HepG2 (cell line): Measurements from ENCODE around the gene PSMG1. TPM values are rescaled to one million over a fixed set of nuclear protein-coding genes. Genes with fewer than 3 reads are reported as not detected.
A peak's percentile ranks its signal among the peaks of the same experiment; 100 is the strongest.

Source experiments
- ATM ChIP-seq: fragments of 450-650 bp; IDR thresholded peaks from 2 replicates; pipeline ENCODE4 v1.7.1; 2017; ENCODE audit warnings: mild to moderate bottlenecking, borderline replicate concordance
- CBX5 ChIP-seq: sonication (generic); formaldehyde crosslinking; IDR thresholded peaks from 2 replicates; pipeline ENCODE4 v1.4.0; 2020; ENCODE audit warnings: missing genetic modification reagents, borderline replicate concordance
- JARID2 ChIP-seq: sonication (generic); formaldehyde crosslinking; IDR thresholded peaks from 2 replicates; pipeline ENCODE4 v1.8.1; 2023; ENCODE audit warnings: missing genetic modification reagents, inconsistent platforms; ENCODE audit not compliant: insufficient replicate concordance
- NR1H2 ChIP-seq: sonication (generic); formaldehyde crosslinking; IDR thresholded peaks from 2 replicates; pipeline ENCODE4 v1.8.1; 2022; ENCODE audit warnings: low read depth, missing genetic modification reagents, borderline replicate concordance
- NR2F2 ChIP-seq: IDR thresholded peaks from 2 replicates; pipeline ENCODE4 v1.6.1; 2012; ENCODE audit warnings: low read depth, inconsistent platforms, borderline replicate concordance
- REXO4 ChIP-seq: sonication (generic); formaldehyde crosslinking; IDR thresholded peaks from 2 replicates; pipeline ENCODE4 v1.8.0; 2022; ENCODE audit warnings: missing genetic modification reagents, mild to moderate bottlenecking, borderline replicate concordance
- STAT5B ChIP-seq: sonication (generic); formaldehyde crosslinking; IDR thresholded peaks from 2 replicates; pipeline ENCODE4 v1.4.0; 2020; ENCODE audit warnings: missing genetic modification reagents
- TP53 ChIP-seq: sonication (generic); formaldehyde crosslinking; conservative IDR thresholded peaks from 2 replicates; pipeline ENCODE4 v1.4.0; 2020; ENCODE audit warnings: missing genetic modification reagents
- ZFP62 ChIP-seq: sonication (generic); formaldehyde crosslinking; IDR thresholded peaks from 2 replicates; pipeline ENCODE4 v1.4.0; 2020; ENCODE audit warnings: missing genetic modification reagents
- ZKSCAN1 ChIP-seq: fragments of 150-350 bp; IDR thresholded peaks from 2 replicates; pipeline ENCODE4 v1.6.1; 2014; ENCODE audit warnings: low read length
- ZNF253 ChIP-seq: sonication (generic); formaldehyde crosslinking; IDR thresholded peaks from 2 replicates; pipeline ENCODE4 v1.8.0; 2022; ENCODE audit warnings: mild to moderate bottlenecking, missing genetic modification reagents, borderline replicate concordance
- ZNF256 ChIP-seq: sonication (generic); formaldehyde crosslinking; conservative IDR thresholded peaks from 2 replicates; pipeline ENCODE4 v1.4.0; 2020; ENCODE audit warnings: missing genetic modification reagents
- polyA plus RNA-seq, 8 experiments: library from polyadenylated mRNA; depleted of rRNA in 3 of 8; stranded (reverse) in 7 of 8; unstranded in 1 of 8; fragments of >200 nt; fragmentation: Illumina TruSeq in 4 of 8; extraction: Trizol in 4 of 8; gene quantifications; 2 replicates each; pipeline versions ENCODE4 v1.2.1 to v1.2.3, GENCODE V29; 2011 to 2016; ENCODE audit warnings: low read depth in 4 of 8, missing spikeins in 1 of 8, mixed read lengths in 1 of 8; ENCODE audit not compliant: insufficient read depth in 1 of 8
- total RNA-seq, 5 experiments: library from RNA; depleted of rRNA; stranded (reverse); fragments of >200 nt; fragmentation: Illumina TruSeq; extraction: Trizol; gene quantifications; 2 replicates each; pipeline ENCODE4 v1.2.3, GENCODE V29; 2016; ENCODE audit warnings: low read depth in 1 of 5
- TF ChIP-seq, protein P1 (sequence below): sonication (generic); formaldehyde crosslinking; IDR thresholded peaks from 2 replicates; pipeline ENCODE4 v1.5.1; 2020; ENCODE audit warnings: missing genetic modification reagents, mild to moderate bottlenecking, borderline replicate concordance
- TF ChIP-seq, protein P2 (sequence below): sonication (generic); formaldehyde crosslinking; IDR thresholded peaks from 2 replicates; pipeline ENCODE4 v1.5.1; 2020; ENCODE audit warnings: mild to moderate bottlenecking, moderate library complexity, missing genetic modification reagents
- TF ChIP-seq, protein P3 (sequence below): sonication (generic); formaldehyde crosslinking; IDR thresholded peaks from 2 replicates; pipeline ENCODE4 v1.8.0; 2022; ENCODE audit warnings: mild to moderate bottlenecking, missing genetic modification reagents, moderate library complexity
- TF ChIP-seq, protein P4 (sequence below): sonication (generic); formaldehyde crosslinking; IDR thresholded peaks from 2 replicates; pipeline ENCODE4 v1.5.0; 2020; ENCODE audit warnings: missing genetic modification reagents
- TF ChIP-seq, protein P5 (sequence below): IDR thresholded peaks from 2 replicates; pipeline ENCODE4 v1.6.1; 2016; ENCODE audit warnings: low read depth, control low read depth
- TF ChIP-seq, protein P6 (sequence below): sonication (generic); formaldehyde crosslinking; conservative IDR thresholded peaks from 2 replicates; pipeline ENCODE4 v1.5.0; 2020; ENCODE audit warnings: missing genetic modification reagents
- TF ChIP-seq, protein P7 (sequence below): sonication (generic); formaldehyde crosslinking; IDR thresholded peaks from 2 replicates; pipeline ENCODE4 v1.5.0; 2020; ENCODE audit warnings: missing genetic modification reagents

PSMG1 gene
- total and polyA plus RNA-seq, 2 of the 13 experiments (the other 11 are each of a cell fraction or from before 2014, with no cell fraction given): 63.6 to 173 TPM

DNA sequence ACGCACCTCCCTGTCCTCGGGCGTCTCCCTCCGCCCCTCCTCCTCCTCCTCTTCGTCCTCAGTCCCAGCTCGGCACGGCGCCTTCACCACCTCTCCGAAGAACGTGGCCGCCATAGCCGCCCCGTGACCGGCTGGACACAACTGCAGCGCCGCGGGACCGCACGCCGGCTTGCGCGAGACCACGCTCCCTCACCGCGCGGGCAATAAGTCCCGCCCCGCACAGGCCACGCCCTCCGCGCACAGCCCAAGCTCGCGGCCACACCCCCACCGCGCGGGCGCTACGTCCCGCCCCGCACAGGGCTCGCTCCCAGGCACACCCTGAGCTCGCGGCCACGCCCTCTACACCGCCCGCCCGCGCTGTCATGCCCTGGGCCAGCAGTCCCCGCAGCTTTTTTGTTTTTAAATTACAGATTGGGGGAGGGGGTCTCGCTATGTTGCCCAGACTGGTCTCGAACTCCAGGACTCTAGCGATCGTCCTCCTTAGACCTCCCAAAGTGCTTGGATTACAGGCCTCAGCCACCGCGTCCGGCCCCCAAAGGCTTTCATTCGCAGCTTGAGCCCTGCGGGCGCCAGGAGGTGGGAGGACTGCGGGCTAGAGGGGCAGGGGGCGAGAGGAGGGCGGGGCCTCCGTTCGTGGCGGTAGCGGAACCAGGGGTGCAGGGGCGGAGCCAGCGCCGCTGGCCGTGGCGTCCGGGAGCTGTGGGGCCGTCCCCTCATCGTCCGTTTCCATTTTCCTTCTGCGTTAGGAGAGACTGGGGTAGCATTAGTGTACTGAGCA is at the start of gene PSMG1 (continued):
- TF ChIP-seq, protein P1, sequence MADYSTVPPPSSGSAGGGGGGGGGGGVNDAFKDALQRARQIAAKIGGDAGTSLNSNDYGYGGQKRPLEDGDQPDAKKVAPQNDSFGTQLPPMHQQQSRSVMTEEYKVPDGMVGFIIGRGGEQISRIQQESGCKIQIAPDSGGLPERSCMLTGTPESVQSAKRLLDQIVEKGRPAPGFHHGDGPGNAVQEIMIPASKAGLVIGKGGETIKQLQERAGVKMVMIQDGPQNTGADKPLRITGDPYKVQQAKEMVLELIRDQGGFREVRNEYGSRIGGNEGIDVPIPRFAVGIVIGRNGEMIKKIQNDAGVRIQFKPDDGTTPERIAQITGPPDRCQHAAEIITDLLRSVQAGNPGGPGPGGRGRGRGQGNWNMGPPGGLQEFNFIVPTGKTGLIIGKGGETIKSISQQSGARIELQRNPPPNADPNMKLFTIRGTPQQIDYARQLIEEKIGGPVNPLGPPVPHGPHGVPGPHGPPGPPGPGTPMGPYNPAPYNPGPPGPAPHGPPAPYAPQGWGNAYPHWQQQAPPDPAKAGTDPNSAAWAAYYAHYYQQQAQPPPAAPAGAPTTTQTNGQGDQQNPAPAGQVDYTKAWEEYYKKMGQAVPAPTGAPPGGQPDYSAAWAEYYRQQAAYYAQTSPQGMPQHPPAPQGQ (CRISPR knock-in tag): no peak
- TF ChIP-seq REXO4 (CRISPR knock-in tag): no peak
- TF ChIP-seq, protein P2, sequence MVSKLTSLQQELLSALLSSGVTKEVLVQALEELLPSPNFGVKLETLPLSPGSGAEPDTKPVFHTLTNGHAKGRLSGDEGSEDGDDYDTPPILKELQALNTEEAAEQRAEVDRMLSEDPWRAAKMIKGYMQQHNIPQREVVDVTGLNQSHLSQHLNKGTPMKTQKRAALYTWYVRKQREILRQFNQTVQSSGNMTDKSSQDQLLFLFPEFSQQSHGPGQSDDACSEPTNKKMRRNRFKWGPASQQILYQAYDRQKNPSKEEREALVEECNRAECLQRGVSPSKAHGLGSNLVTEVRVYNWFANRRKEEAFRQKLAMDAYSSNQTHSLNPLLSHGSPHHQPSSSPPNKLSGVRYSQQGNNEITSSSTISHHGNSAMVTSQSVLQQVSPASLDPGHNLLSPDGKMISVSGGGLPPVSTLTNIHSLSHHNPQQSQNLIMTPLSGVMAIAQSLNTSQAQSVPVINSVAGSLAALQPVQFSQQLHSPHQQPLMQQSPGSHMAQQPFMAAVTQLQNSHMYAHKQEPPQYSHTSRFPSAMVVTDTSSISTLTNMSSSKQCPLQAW (CRISPR knock-in tag): peak; percentile 58
- TF ChIP-seq NR2F2: no peak
- TF ChIP-seq ZNF253 (CRISPR knock-in tag): no peak
- TF ChIP-seq ZNF256 (CRISPR knock-in tag): 0 out of 2 replicates have a peak, but pooled peaks have one; percentile 17
- TF ChIP-seq, protein P3, sequence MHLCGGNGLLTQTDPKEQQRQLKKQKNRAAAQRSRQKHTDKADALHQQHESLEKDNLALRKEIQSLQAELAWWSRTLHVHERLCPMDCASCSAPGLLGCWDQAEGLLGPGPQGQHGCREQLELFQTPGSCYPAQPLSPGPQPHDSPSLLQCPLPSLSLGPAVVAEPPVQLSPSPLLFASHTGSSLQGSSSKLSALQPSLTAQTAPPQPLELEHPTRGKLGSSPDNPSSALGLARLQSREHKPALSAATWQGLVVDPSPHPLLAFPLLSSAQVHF (CRISPR knock-in tag): 0 out of 2 replicates have a peak, but pooled peaks have one; percentile 48
- TF ChIP-seq, protein P4, sequence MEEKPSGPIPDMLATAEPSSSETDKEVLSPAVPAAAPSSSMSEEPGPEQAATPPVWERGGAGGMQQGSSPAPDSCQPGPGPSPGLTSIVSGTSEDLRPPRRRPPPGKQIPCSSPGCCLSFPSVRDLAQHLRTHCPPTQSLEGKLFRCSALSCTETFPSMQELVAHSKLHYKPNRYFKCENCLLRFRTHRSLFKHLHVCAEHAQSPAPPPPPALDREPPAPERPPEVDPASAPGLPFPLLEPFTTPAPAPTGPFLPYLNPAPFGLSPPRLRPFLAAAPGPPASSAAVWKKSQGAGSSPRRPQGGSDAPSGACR: peak; percentile 50; the same call in 1 of the 2 replicates
- no peak for TF ChIP-seq ATM
- 0 out of 2 replicates have a peak, but pooled peaks have one; percentile 55 for TF ChIP-seq STAT5B (CRISPR knock-in tag)
- TF ChIP-seq JARID2 (CRISPR knock-in tag): no peak
- TF ChIP-seq, protein P5, sequence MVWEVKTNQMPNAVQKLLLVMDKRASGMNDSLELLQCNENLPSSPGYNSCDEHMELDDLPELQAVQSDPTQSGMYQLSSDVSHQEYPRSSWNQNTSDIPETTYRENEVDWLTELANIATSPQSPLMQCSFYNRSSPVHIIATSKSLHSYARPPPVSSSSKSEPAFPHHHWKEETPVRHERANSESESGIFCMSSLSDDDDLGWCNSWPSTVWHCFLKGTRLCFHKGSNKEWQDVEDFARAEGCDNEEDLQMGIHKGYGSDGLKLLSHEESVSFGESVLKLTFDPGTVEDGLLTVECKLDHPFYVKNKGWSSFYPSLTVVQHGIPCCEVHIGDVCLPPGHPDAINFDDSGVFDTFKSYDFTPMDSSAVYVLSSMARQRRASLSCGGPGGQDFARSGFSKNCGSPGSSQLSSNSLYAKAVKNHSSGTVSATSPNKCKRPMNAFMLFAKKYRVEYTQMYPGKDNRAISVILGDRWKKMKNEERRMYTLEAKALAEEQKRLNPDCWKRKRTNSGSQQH (CRISPR knock-in tag): peak; percentile 38; the same call in 1 of the 2 replicates
- 0 out of 2 replicates have a peak, but pooled peaks have one; percentile 20 for TF ChIP-seq CBX5
- no peak for TF ChIP-seq ZFP62 (CRISPR knock-in tag)
- TF ChIP-seq ZKSCAN1: no peak
- no peak for TF ChIP-seq NR1H2
- TF ChIP-seq, protein P6, sequence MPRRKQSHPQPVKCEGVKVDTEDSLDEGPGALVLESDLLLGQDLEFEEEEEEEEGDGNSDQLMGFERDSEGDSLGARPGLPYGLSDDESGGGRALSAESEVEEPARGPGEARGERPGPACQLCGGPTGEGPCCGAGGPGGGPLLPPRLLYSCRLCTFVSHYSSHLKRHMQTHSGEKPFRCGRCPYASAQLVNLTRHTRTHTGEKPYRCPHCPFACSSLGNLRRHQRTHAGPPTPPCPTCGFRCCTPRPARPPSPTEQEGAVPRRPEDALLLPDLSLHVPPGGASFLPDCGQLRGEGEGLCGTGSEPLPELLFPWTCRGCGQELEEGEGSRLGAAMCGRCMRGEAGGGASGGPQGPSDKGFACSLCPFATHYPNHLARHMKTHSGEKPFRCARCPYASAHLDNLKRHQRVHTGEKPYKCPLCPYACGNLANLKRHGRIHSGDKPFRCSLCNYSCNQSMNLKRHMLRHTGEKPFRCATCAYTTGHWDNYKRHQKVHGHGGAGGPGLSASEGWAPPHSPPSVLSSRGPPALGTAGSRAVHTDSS: no peak
- TF ChIP-seq TP53: 0 out of 2 replicates have a peak, but pooled peaks have one; percentile 21
- TF ChIP-seq, protein P7, sequence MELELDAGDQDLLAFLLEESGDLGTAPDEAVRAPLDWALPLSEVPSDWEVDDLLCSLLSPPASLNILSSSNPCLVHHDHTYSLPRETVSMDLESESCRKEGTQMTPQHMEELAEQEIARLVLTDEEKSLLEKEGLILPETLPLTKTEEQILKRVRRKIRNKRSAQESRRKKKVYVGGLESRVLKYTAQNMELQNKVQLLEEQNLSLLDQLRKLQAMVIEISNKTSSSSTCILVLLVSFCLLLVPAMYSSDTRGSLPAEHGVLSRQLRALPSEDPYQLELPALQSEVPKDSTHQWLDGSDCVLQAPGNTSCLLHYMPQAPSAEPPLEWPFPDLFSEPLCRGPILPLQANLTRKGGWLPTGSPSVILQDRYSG (CRISPR knock-in tag): peak; percentile 55; the same call in 1 of the 2 replicates
